Measurements from ENCODE around the gene B3GNT4.
"Not testable (repeated sequence)": the region's sequence is repeated elsewhere in the genome, so short reads cannot be mapped to it uniquely, and the experiment has no call there.

B3GNT4 gene

GRCh38 chr12:122189626-122190475 lies 13.7 kb upstream of the B3GNT4 start:
- DNase-seq (ENCODE audit: low spot score) = no peak

- DNase-seq (ENCODE audit: low spot score) = peak; percentile 80
Measured at GRCh38 chr12:122190842-122191668, 12.5 kb upstream of the B3GNT4 start.

DNA sequence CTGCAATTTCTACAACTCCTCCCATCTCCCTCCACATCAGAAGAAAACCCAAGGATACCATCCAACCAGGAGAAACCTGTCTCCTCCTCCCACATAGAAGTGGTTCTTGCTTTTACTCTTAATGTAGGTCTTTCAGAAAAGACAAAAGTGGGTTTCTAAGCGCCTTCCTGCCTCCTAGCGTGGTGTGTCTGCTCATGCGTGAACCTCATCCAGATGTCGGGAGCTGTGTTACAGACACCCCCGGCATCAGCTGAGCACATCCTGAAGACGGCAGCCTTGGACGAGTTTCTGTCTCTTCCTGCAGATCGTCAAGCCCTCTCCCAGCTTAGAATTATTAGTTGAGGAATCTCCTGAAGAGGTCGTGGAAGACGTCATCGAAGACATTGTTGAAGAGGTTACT lies 11.1 kb upstream of the B3GNT4 start:
- no peak for DNase-seq (ENCODE audit: low spot score)

- no peak for DNase-seq (ENCODE audit: low spot score)
Measured at GRCh38 chr12:122194804-122195203, 8.7 kb upstream of the B3GNT4 start.

GRCh38 chr12:122195405-122195804 lies 8.1 kb upstream of the B3GNT4 start:
- no peak for DNase-seq (ENCODE audit: low spot score)

- DNase-seq (ENCODE audit: low spot score) = no peak
Measured at GRCh38 chr12:122197612-122197966, 5.9 kb upstream of the B3GNT4 start.

DNA sequence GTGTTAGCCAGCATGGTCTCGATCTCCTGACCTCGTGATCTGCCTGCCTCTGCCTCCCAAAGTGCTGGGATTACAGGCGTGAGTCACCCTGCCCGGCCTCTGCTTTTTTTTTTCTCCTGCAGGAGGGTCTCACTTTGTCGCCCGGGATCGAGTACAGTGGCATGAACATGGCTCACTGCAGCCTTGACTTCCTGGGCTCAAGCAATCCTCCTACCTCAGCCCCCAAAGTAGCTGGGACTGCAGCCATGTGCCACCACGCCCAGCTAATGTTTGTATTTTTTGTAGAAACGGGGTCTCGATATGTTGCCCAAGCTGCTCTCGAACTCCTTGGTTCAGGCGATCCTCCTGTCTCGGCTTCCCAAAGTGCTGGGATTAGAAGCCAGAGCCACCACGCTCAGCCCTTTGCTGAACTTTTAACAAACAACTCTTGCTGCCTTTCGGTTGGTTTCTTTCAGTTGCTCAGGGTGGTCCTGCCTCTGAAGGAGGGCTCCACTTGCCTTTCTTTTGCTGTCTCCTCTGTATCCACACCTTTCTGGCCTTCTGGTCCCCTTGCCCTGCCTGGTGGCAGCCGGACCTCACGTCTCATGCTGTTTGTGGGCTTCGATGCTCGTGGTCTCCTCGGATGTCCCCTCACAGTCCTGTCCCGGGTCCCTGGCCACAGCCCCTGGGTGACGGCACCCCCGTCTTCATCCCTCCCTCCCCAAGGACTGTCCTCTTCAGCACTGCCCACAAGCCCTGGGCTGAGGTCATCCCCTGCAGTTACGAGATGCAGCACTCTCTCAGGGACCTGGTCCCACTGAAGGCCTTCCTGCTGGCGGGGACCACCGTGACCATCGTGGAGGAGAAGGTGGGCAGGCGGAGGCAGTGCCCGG lies 3.8 kb upstream of the B3GNT4 start:
- no peak for DNase-seq (ENCODE audit: low spot score)

DNA sequence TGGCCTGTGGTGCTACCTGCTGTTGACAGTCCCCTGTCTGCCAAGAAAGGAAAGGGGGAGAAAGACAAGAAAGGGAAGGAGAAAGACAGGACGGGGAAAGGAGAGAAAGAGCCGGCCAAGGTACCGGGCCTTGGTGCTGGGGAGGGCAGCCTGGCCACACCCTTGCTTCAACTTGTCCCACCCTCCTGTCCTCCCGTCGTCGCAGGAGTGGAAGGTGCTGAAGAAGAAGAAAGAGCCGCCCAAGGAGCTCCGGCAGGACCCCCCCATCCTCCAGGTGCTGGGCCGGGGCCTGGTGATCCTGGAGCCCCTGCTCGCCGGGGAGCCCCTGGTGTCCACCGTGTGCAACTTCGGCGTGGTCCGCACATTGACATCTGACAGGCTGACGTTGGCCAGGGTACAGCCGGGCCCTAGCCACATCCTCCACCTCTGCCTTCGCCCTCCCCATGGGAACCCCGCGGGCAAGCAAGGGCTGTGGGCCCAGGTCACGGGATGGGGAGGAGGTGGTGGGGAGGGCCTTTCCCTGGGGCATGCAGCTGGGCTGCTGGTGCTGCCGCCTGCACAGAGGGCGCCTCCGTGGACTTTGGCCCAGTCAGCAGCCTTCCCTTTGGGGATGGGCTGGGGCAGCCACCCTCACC lies 2.9 kb upstream of the B3GNT4 start:
- DNase-seq (ENCODE audit: low spot score) = no peak

DNA sequence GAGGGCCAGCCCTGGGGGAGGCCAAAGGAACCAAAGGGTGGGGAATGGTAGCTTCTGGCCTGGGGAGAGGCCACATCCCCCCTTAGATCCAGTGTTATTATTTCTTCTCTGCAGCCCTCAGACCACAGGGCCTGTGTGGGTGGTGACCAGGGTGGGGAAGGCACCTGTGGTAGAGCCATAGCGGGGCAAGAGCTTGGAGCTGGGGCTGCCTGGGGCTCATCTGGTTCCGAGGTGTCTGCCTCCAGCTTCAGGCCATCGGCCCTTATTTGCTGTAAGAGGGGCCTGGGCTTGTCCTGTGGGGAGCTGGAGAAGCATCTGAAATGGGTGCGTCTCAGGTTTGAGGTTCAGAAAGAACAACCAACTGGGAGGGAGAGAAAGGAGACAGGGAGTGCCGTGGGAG lies 2.1 kb upstream of the B3GNT4 start:
- no peak for DNase-seq (ENCODE audit: low spot score)

DNA sequence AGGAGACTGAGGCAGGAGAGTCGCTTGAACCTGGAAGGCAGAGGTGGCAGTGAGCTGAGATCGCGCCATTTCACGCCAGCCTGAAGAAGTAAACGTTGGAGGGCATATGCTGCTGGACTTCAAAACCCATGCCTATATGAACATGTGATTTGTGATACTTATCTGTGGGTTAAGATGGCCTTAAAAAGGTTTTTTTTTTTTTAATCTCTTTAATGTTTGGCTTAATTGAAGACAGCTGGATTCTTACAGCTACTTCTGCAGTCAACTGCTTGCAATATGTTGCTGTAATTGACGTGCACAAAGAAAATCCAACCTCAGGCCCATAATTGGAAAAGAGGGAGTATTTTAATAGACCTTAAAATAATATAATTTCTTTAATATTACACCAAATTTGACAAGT lies 1.5 kb upstream of the B3GNT4 start:
- no peak for DNase-seq (ENCODE audit: low spot score)

DNA sequence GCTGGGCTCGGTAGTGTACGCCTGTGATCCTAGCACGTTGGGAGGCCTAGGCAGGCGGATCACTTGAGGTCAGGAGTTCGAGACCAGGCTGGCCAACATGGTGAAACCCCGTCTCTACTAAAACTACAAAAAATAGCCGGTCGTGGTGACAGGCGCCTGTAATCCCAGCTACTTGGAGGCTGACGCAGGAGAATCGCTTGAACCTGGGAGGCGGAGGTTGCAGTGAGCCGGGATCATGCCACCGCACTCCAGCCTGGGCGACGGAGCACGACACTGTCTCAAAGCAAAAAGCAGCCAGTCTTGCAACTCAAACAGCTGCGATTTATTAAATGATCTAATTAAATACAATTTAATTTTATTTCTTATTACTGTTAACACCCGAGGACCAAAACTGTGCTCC lies 698 bp upstream of the B3GNT4 start:
- not testable (repeated sequence) for DNase-seq (ENCODE audit: low spot score)

- no peak for DNase-seq (ENCODE audit: low spot score)
Measured at GRCh38 chr12:122204167-122205052, 901 bp downstream of the B3GNT4 start.

DNA sequence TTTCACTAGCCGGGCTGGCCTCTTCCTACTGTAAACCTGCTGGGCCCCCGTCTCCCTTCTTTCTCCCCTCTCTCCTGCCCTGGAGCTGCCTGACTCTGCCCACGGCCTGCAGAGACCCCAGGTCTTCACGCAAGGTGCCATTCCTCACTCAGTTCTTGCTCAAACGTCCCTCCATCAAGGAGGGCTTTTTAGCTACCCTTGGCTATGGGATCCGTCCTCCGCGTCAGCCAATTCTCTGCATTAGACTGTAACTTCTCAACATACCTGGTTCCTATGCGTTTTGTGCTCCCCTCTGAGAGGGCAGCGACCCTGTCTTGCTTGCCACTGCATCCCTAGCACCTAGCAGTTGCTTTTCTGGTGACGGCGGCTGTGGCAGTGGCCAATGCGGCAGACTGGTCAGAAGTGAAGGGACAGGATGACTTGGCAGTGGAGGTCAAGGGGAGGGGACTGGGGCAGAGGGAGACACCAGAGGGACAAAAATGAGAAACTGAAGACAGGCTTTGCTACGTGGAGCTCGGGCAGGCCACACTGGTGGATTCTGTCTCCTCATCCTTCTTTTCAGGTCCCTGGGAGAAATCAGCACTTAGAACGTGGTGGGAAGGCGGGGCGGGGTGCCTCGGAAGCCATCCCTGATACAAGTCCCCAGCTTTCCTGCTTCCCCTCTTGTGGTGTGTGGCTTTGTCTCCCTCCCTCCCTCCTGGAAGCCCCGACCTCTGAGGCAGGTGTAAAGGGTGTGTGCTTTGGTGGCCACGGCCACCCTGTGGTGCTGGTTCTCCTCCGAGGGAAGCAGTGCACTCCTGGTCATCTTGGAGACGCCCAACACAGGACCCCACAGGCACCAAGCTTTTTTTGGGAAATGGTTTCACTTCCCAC lies 1.8 kb downstream of the B3GNT4 start:
- DNase-seq (ENCODE audit: low spot score) = no peak

DNA sequence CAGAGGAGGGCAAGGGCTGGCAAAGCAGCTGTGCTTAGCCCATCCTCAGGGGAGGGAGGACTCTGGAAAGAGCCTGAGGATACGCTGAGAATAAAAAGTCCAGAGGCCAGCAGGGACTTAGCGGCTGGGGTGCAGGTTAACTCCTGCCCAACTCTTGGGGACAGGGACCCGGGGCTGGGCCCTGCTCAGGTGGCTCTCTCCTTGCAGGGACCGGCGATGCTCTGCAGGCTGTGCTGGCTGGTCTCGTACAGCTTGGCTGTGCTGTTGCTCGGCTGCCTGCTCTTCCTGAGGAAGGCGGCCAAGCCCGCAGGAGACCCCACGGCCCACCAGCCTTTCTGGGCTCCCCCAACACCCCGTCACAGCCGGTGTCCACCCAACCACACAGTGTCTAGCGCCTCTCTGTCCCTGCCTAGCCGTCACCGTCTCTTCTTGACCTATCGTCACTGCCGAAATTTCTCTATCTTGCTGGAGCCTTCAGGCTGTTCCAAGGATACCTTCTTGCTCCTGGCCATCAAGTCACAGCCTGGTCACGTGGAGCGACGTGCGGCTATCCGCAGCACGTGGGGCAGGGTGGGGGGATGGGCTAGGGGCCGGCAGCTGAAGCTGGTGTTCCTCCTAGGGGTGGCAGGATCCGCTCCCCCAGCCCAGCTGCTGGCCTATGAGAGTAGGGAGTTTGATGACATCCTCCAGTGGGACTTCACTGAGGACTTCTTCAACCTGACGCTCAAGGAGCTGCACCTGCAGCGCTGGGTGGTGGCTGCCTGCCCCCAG lies 2.8 kb downstream of the B3GNT4 start:
- DNase-seq (ENCODE audit: low spot score) = no peak

GRCh38 chr12:122206976-122207375 lies 3.5 kb downstream of the B3GNT4 start:
- no peak for DNase-seq (ENCODE audit: low spot score)

DNA sequence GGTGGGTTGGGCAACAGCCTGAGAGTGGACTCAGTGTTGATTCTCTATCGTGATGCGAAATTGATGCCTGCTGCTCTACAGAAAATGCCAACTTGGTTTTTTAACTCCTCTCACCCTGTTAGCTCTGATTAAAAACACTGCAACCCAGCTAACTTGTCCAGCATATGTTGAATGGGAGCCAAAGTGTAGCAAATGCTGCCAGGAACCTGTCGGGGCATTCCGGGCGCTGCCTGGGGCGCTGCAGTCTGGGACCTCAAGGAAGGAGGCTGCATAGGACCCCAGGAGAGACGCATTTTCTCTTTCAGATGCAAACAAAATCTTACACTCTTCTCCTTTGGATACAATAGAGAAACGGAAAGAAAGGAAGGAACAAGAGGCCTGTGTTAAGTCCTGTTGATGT lies 3.9 kb downstream of the B3GNT4 start:
- no peak for DNase-seq (ENCODE audit: low spot score)

DNA sequence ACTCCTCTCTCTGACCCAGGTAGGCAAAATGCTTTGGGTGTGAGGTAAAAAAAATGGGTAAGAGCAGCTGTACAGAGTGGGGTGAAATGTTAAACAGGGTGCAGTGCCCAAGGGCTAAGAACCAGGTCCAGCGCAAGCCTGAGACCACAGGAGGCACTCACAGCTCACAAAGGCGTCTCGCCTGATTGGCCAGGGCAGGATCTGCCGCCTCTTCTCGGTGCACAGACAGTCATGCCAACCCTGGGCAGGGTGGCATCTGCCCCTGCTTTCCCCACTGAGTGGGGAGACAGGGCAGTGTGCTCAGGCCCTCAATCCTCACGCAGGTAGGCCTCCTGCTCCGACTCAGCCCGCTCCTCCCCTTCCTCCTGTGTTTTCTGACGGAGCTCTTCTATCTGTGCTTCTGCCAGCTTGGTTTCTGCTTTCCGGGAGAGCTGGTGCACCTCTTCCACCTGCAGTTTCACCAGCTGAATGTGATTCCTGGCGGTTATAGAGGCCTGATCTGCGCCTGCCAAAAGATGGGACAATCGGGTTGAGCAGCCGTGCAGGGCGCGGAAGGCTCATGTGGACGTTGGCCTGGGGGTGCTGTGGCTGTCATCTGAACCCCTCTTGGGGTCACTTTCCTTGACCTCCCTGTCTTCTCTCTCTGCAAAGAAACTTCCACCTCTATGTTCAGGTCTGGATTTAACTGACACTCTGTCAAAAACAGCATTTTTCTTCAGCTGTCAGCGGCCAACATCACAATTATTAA lies 4.7 kb downstream of the B3GNT4 start:
- no peak for DNase-seq (ENCODE audit: low spot score)

DNA sequence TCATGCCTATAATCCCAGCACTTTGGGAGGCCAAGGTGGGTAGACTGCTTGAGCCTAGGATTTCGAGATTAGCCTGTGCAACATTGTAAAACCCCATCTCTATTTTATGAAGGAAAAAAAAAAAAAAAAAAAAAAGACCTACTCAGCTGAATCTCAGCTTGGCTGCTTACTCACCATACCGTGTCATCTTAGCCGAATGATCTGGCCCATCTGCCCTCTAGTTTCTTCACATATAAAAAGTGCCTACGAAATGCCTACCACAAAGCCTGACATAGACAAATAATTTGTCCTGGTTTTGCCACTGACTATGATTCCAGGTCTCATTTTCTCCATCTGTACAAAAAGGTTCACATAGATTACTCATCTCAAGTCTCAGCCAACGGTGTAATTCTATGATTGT lies 12.3 kb downstream of the B3GNT4 start:
- DNase-seq (ENCODE audit: low spot score) = no peak
